Tibial nerve (tissue), 4 donors: Measurements from ENCODE around the gene CDH22.

Experiments
- CTCF ChIP-seq, 5 experiments: fragments of 200-600 bp in 3 of 5; fragments of 450-650 bp in 2 of 5; sonication (generic) in 3 of 5; IDR thresholded peaks; one replicate each; pipeline ENCODE4 v1.5.1; 2016 to 2019; ENCODE audit warnings: antibody characterized with exemption in 5 of 5, mild to moderate bottlenecking in 3 of 5, moderate library complexity in 2 of 5
- EP300 ChIP-seq, 2 donors: sonication (generic); formaldehyde crosslinking; IDR thresholded peaks; one replicate each; pipeline ENCODE4 v1.6.1; 2017; ENCODE audit warnings: antibody characterized with exemption in 2 of 2, mild to moderate bottlenecking in 1 of 2

- TF ChIP-seq CTCF (IDR thresholded peaks at IDR 0.05) (no peak), EP300 (IDR thresholded peaks at IDR 0.05) (no peak)
These were observed 67.4 kb downstream of the CDH22 start for GRCh38 chr20:46240881-46241280.
